ENCODE results near the gene GSTO1.

DNA sequence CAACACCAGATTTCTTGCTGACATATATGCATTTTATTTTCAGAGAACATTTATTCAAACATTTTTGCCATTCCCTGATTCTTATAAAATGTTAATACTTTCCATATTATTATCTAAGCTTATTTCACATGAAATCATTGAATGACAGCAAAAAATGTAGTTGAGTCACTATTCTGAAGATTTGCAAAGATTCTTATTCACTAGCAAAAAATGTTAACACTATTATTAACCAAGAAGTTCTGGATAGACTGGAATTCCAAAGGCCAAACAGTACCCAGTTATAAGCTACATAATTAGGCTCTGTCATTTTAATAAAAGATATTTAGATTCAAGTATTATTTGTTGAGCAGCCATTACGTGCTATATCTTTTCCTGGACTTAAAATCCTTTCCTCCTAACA, 18.6 kb downstream of the GSTO1 start:
- TF ChIP-seq, protein P1, sequence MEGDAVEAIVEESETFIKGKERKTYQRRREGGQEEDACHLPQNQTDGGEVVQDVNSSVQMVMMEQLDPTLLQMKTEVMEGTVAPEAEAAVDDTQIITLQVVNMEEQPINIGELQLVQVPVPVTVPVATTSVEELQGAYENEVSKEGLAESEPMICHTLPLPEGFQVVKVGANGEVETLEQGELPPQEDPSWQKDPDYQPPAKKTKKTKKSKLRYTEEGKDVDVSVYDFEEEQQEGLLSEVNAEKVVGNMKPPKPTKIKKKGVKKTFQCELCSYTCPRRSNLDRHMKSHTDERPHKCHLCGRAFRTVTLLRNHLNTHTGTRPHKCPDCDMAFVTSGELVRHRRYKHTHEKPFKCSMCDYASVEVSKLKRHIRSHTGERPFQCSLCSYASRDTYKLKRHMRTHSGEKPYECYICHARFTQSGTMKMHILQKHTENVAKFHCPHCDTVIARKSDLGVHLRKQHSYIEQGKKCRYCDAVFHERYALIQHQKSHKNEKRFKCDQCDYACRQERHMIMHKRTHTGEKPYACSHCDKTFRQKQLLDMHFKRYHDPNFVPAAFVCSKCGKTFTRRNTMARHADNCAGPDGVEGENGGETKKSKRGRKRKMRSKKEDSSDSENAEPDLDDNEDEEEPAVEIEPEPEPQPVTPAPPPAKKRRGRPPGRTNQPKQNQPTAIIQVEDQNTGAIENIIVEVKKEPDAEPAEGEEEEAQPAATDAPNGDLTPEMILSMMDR (IDR thresholded peaks at IDR 0.05): no peak
- no peak for TF ChIP-seq POLR2A (IDR thresholded peaks at IDR 0.05)

All from adrenal gland (tissue), 5 donors.